Brain microvascular endothelial cell (primary cell): ENCODE results near the gene UBLCP1.
"Not testable (repeated sequence)": the region's sequence is repeated elsewhere in the genome, so short reads cannot be mapped to it uniquely, and the experiment has no call there.

ENCODE experiments used
- DNase-seq: peaks from one replicate; pipeline ENCODE4 v3.0.0-alpha.2; 2020
- H3K27ac ChIP-seq: fragments of 250-450 bp; sonication (Bioruptor Pico); 2 replicates; pipeline ENCODE4 v1.5.1; 2020; ENCODE audit warnings: mild to moderate bottlenecking, moderate library complexity
- H3K27me3 ChIP-seq: fragments of 250-450 bp; sonication (Bioruptor Pico); replicated peaks from 2 replicates; pipeline ENCODE4 v1.5.1; 2020; ENCODE audit warnings: mild to moderate bottlenecking
- H3K36me3 ChIP-seq: fragments of 250-450 bp; sonication (Bioruptor Pico); replicated peaks from 2 replicates; pipeline ENCODE4 v1.5.1; 2020; ENCODE audit warnings: mild to moderate bottlenecking
- H3K4me3 ChIP-seq: 2 replicates; pipeline ENCODE4 v1.5.1; 2011; ENCODE audit warnings: low read depth, mild to moderate bottlenecking, control low read depth, low read length, moderate library complexity
- CTCF ChIP-seq: IDR thresholded peaks from 2 replicates; pipeline ENCODE4 v1.5.1; 2011; ENCODE audit warnings: low read depth, mild to moderate bottlenecking, moderate library complexity, low read length, control low read depth, inconsistent platforms; ENCODE audit errors: missing control alignments
- in situ Hi-C: cut with HindIII; loops from 2 replicates; pipeline ENCODE4 v1.10.0; 2017; ENCODE audit warnings: low sequenced_read_pairs, low pct_ligation_motif_present

The UBLCP1 gene

GRCh38 chr5:159218595-159219023, 44.5 kb upstream of the UBLCP1 start:
- Histone ChIP-seq H3K36me3 (no peaks in the 10 kb centered on the region), H3K27ac (no peak overlapping the region), H3K4me3 (no peak overlapping the region), H3K27me3 (no peaks in the 10 kb centered on the region)
- no peak for DNase-seq
- TF ChIP-seq CTCF = no peak
- in situ Hi-C loops = no loop called here

GRCh38 chr5:159220206-159220605, 42.9 kb upstream of the UBLCP1 start:
- H3K4me3 ChIP-seq = no peak overlapping the region
- TF ChIP-seq CTCF = no peak
- in situ Hi-C loops = no loop called here
- H3K27ac ChIP-seq = no peak overlapping the region
- DNase-seq = no peak
- H3K27me3 ChIP-seq = no peaks in the 10 kb centered on the region
- H3K36me3 ChIP-seq = no peaks in the 10 kb centered on the region

GRCh38 chr5:159223469-159223868, 39.6 kb upstream of the UBLCP1 start:
- no peak overlapping the region for H3K4me3 ChIP-seq
- in situ Hi-C loops = no loop called here
- H3K36me3 ChIP-seq = no peaks in the 10 kb centered on the region

GRCh38 chr5:159224471-159224870, 38.6 kb upstream of the UBLCP1 start:
- Histone ChIP-seq H3K27me3 (no peaks in the 10 kb centered on the region), H3K27ac (no peak overlapping the region), H3K4me3 (no peak overlapping the region), H3K36me3 (no peaks in the 10 kb centered on the region)
- no peak for TF ChIP-seq CTCF
- in situ Hi-C loops = no loop called here
- DNase-seq = no peak

More at GRCh38 chr5:159223469-159223868, 39.6 kb upstream of the UBLCP1 start:
- no peak for TF ChIP-seq CTCF
- DNase-seq = no peak
- Histone ChIP-seq H3K27me3 (no peaks in the 10 kb centered on the region), H3K27ac (no peak overlapping the region)

GRCh38 chr5:159226451-159226850, 36.6 kb upstream of the UBLCP1 start:
- H3K27ac ChIP-seq = no peak overlapping the region
- H3K27me3 ChIP-seq = no peaks in the 10 kb centered on the region
- H3K4me3 ChIP-seq = no peak overlapping the region
- in situ Hi-C loops = no loop called here
- DNase-seq = no peak
- TF ChIP-seq CTCF = no peak
- no peaks in the 10 kb centered on the region for H3K36me3 ChIP-seq

- DNase-seq = no peak
- in situ Hi-C loops = no loop called here
- TF ChIP-seq CTCF = no peak
- H3K4me3 ChIP-seq = no peak overlapping the region
- H3K36me3 ChIP-seq = no peaks in the 10 kb centered on the region
- no peak overlapping the region for H3K27ac ChIP-seq
- H3K27me3 ChIP-seq = no peaks in the 10 kb centered on the region
Observed at GRCh38 chr5:159227452-159227851, 35.6 kb upstream of the UBLCP1 start.

DNA sequence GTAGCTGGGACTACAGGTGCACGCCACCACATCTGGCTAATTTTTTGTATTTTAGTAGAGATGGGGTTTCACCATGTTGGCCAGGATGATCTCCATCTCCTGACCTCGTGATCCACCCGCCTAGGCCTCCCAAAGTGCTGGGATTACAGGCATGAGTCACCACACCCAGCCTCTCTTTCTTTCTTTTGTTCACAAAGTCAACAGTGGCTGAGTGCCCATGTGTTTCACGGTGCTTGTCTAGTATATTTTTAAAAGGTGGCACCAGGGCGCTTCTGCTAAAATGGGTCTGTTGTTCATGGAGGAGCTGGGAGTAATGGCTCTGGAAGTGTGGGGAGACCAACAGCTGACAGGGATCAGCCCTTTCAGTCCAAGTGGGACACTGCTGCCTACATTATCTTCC, 35.0 kb upstream of the UBLCP1 start:
- peak; percentile 21 for DNase-seq
- H3K36me3 ChIP-seq, H3K4me3 ChIP-seq, H3K27ac ChIP-seq, H3K27me3 ChIP-seq, in situ Hi-C loops: not testable (repeated sequence)
